Upper lobe of right lung (tissue), 1 donor: ENCODE measurements around the gene PIGU. TPM values are rescaled to one million over a fixed set of nuclear protein-coding genes. Genes with fewer than 3 reads are reported as not detected.

Source experiments
- ATAC-seq: fragments of 200-7000 bp; cut with Tn5 transposase; one replicate; pipeline ENCODE4 v1.9.1; 2020; ENCODE audit warnings: mild to moderate bottlenecking, moderate library complexity
- DNase-seq: peaks from one replicate; pipeline ENCODE4 v3.0.0-alpha.2; 2020
- H3K27ac ChIP-seq: fragments of 200-600 bp; one replicate; pipeline ENCODE4 v1.8.0; 2022
- H3K27me3 ChIP-seq: fragments of 200-600 bp; one replicate; pipeline ENCODE4 v1.8.0; 2022; ENCODE audit warnings: mild to moderate bottlenecking
- H3K36me3 ChIP-seq: fragments of 200-600 bp; one replicate; pipeline ENCODE4 v1.8.0; 2022
- H3K4me1 ChIP-seq: fragments of 200-600 bp; one replicate; pipeline ENCODE4 v1.8.0; 2022
- H3K4me3 ChIP-seq: fragments of 200-600 bp; one replicate; pipeline ENCODE4 v1.8.0; 2022; ENCODE audit warnings: mild to moderate bottlenecking
- H3K9me3 ChIP-seq: fragments of 200-600 bp; one replicate; pipeline ENCODE4 v1.8.0; 2022
- CTCF ChIP-seq: fragments of 200-600 bp; IDR thresholded peaks from one replicate; pipeline ENCODE4 v1.8.0; 2022; ENCODE audit warnings: antibody characterized with exemption
- intact Hi-C: fragments of 100-400 bp; cut with DNase I; formaldehyde crosslinking; loops from one replicate; pipeline ENCODE4 v1.11.0; 2022
- total RNA-seq: library from RNA; stranded (reverse); fragmentation: NEBNext Ultra II Directional; extraction: Animal tissue kit (Norgen Biotek cat#: 25700); gene quantifications from one replicate; pipeline ENCODE4 v1.2.1, GENCODE V29; 2021
- donor health status: DM: no; HTN: yes; CAD: no; lungs with severe emphysema.

PIGU gene
- total RNA-seq, 1 donor from 2014 or later, result 13.2 TPM

GRCh38 chr20:34560614-34561013 is 116.3 kb downstream of the PIGU start:
- no peaks in the 10 kb centered on the region for H3K36me3 ChIP-seq
- H3K27me3 ChIP-seq, result no peaks in the 10 kb centered on the region
- ATAC-seq (no peak), DNase-seq (no peak)
- H3K4me3 ChIP-seq, result no peak overlapping the region
- H3K27ac ChIP-seq, result no peak overlapping the region
- intact Hi-C loops, result no loop called here
- H3K4me1 ChIP-seq, result peaks cover 8% of the 10 kb centered on the region
- H3K9me3 ChIP-seq, result no peaks in the 10 kb centered on the region
- TF ChIP-seq CTCF, result no peak

- intact Hi-C loops, result no loop called here
- no peak for TF ChIP-seq CTCF
- Histone ChIP-seq H3K9me3 (no peaks in the 10 kb centered on the region), H3K4me3 (no peak overlapping the region), H3K27me3 (no peaks in the 10 kb centered on the region), H3K4me1 (peaks cover 8% of the 10 kb centered on the region), H3K27ac (no peak overlapping the region), H3K36me3 (no peaks in the 10 kb centered on the region)
- ATAC-seq (no peak), DNase-seq (no peak)
Observed at GRCh38 chr20:34560141-34560523, 116.8 kb downstream of the PIGU start.

DNA sequence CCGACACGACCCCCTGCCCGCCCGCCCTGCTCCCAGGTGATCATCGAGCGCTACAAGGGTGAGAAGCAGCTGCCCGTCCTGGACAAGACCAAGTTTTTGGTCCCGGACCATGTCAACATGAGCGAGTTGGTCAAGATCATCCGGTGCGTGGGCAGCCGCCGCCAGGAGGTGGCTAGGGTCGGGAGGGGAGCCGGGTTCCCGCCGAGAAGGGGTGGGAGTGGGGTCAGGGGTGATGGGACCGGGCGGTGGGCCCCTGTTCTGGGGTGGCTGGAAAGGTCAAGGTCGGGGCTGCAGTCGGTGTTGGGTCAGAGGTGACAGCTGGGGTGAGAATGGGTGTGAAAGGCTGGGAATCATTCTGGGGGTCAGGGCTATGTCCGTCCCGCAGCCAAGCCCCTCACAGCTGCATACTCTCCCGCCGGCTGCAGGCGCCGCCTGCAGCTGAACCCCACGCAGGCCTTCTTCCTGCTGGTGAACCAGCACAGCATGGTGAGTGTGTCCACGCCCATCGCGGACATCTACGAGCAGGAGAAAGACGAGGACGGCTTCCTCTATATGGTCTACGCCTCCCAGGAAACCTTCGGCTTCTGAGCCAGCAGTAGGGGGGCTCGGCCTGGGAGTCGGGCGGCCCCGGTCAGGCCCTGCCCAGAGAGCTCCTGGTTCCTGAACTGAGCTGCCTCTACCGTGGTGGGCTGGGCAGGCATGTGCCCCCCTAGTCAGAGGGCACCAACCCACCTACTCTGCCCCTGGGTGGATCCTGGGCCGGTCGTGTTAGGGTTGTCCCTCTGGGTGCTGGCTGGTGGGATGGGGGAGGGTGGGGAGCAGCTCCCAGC is 117.4 kb downstream of the PIGU start:
- no peak for DNase-seq
- intact Hi-C loops, result no loop called here
- H3K4me1 ChIP-seq, result peaks cover 8% of the 10 kb centered on the region
- no peaks in the 10 kb centered on the region for H3K36me3 ChIP-seq
- peak overlapping the region; percentile 89 for H3K4me3 ChIP-seq
- no peak for ATAC-seq
- TF ChIP-seq CTCF, result no peak
- peak overlapping the region; percentile 94 for H3K27ac ChIP-seq
- H3K9me3 ChIP-seq, result no peaks in the 10 kb centered on the region
- no peaks in the 10 kb centered on the region for H3K27me3 ChIP-seq

- H3K27ac ChIP-seq, result peak within 1 kb of the TSS; percentile 94
- no peak for TF ChIP-seq CTCF
- H3K4me3 ChIP-seq, result peak within 1 kb of the TSS; percentile 89
- peak; percentile 97 for DNase-seq
- H3K9me3 ChIP-seq, result no peaks in the 10 kb centered on the region
- ATAC-seq, result peak; percentile 95
- no peaks in the 10 kb centered on the region for H3K27me3 ChIP-seq
- H3K36me3 ChIP-seq, result no peaks in the 10 kb centered on the region
- intact Hi-C loops, result no loop called here
- peaks cover 8% of the 10 kb centered on the region for H3K4me1 ChIP-seq
Observed at GRCh38 chr20:34558320-34559218, 118.3 kb downstream of the PIGU start, which contains the start of gene MAP1LC3A. Gene MAP1LC3A, plus strand, starts transcription at chr20:34558718. Its CDS starts 151 bp downstream, at chr20:34558869.

DNA sequence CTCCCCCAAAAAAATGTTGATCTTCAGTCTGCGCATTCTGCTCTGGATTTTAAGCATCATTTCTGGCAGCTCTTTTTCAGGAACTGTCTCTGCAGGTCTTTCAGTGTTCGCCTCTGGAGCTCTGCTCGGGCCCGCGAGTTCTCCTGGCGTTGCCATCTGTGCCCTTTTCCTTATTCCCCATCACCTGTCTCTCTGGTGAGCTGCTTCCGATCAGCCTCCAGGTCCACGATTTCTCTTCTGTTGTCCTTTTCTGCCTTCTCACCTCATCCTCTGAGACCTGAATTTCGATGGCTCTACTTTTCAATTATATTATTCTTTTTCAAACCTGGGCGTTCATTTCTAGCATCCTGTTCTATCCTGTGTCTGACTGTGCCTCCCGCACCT is 119.0 kb downstream of the PIGU start:
- H3K4me3 ChIP-seq, result peak overlapping the region; percentile 89
- ATAC-seq (no peak), DNase-seq (no peak)
- peak overlapping the region; percentile 94 for H3K27ac ChIP-seq
- no peak for TF ChIP-seq CTCF
- H3K36me3 ChIP-seq, result no peaks in the 10 kb centered on the region
- intact Hi-C loops, result no loop called here
- no peaks in the 10 kb centered on the region for H3K27me3 ChIP-seq
- peaks cover 8% of the 10 kb centered on the region for H3K4me1 ChIP-seq
- H3K9me3 ChIP-seq, result no peaks in the 10 kb centered on the region
